GM23248 (cell line): ENCODE measurements around the gene ZMAT3. TPM values are rescaled to one million over a fixed set of nuclear protein-coding genes. Genes with fewer than 3 reads are reported as not detected.
A peak's percentile ranks its signal among the peaks of the same experiment; 100 is the strongest.

ENCODE experiments used
- DNase-seq: peaks from one replicate; pipeline ENCODE4 v3.0.0-alpha.2; 2015
- H2AFZ ChIP-seq: fragments of 200-600 bp; sonication (generic); 2 replicates; pipeline ENCODE4 v1.6.1; 2016; ENCODE audit warnings: antibody characterized with exemption
- H3F3A ChIP-seq: fragments of 200-600 bp; sonication (generic); 2 replicates; pipeline ENCODE4 v1.6.1; 2016; ENCODE audit warnings: mild to moderate bottlenecking, antibody characterized with exemption, mixed run types; ENCODE audit not compliant: insufficient read depth
- H3K27ac ChIP-seq: fragments of 200-600 bp; sonication (generic); 2 replicates; pipeline ENCODE4 v1.5.1; 2016; ENCODE audit warnings: mild to moderate bottlenecking
- H3K27me3 ChIP-seq: fragments of 200-600 bp; sonication (generic); replicated peaks from 2 replicates; pipeline ENCODE4 v1.6.1; 2016; ENCODE audit warnings: mild to moderate bottlenecking; ENCODE audit not compliant: insufficient read depth
- H3K36me3 ChIP-seq: fragments of 200-600 bp; sonication (generic); 2 replicates; pipeline ENCODE4 v1.6.1; 2016; ENCODE audit warnings: low read depth, mild to moderate bottlenecking
- H3K4me1 ChIP-seq: fragments of 200-600 bp; sonication (generic); 2 replicates; pipeline ENCODE4 v1.6.1; 2016; ENCODE audit warnings: mild to moderate bottlenecking; ENCODE audit not compliant: insufficient read depth
- H3K4me2 ChIP-seq: fragments of 200-600 bp; sonication (generic); one replicate; pipeline ENCODE4 v1.6.1; 2016; ENCODE audit warnings: mild to moderate bottlenecking; ENCODE audit not compliant: unreplicated experiment
- H3K4me3 ChIP-seq: fragments of 200-600 bp; sonication (generic); 2 replicates; pipeline ENCODE4 v1.5.1; 2016; ENCODE audit warnings: mild to moderate bottlenecking
- H3K79me2 ChIP-seq: fragments of 200-600 bp; sonication (generic); 2 replicates; pipeline ENCODE4 v1.6.1; 2016; ENCODE audit warnings: mild to moderate bottlenecking; ENCODE audit not compliant: insufficient read depth
- H3K9ac ChIP-seq: fragments of 200-600 bp; sonication (generic); 2 replicates; pipeline ENCODE4 v1.6.1; 2016; ENCODE audit warnings: mild to moderate bottlenecking
- H3K9me2 ChIP-seq: fragments of 200-600 bp; sonication (generic); 2 replicates; pipeline ENCODE4 v1.6.1; 2016; ENCODE audit warnings: mixed run types, mild to moderate bottlenecking, moderate library complexity; ENCODE audit not compliant: insufficient read depth
- H3K9me3 ChIP-seq: fragments of 200-600 bp; sonication (generic); one replicate; pipeline ENCODE4 v1.6.1; 2017; ENCODE audit warnings: low read depth
- H4K20me1 ChIP-seq: fragments of 200-600 bp; sonication (generic); 2 replicates; pipeline ENCODE4 v1.6.0; 2016; ENCODE audit not compliant: insufficient read depth
- EZH2 ChIP-seq: fragments of 200-600 bp; sonication (generic); IDR thresholded peaks from 2 replicates; pipeline ENCODE4 v1.6.1; 2018; ENCODE audit warnings: antibody characterized with exemption, mild to moderate bottlenecking; ENCODE audit not compliant: insufficient read depth, poor library complexity, severe bottlenecking
- EZH2phosphoT487 ChIP-seq: fragments of 200-600 bp; sonication (generic); IDR thresholded peaks from 2 replicates; pipeline ENCODE4 v1.6.1; 2018; ENCODE audit warnings: antibody characterized with exemption, moderate library complexity, mild to moderate bottlenecking, low read depth; ENCODE audit not compliant: insufficient read depth
- WGBS, 2 experiments: methylation state at CpG; one replicate each; pipeline ENCODE4 v1.1.6; 2015 to 2017; ENCODE audit warnings: low lambda C conversion rate in 2 of 2, low coverage in 1 of 2; ENCODE audit errors: missing lambda C conversion rate in 2 of 2; 5-methylcytosine and 5-hydroxymethylcytosine counted together
- in situ Hi-C: fragments of 300-500 bp; cut with MboI; formaldehyde crosslinking; loops from 2 replicates; pipeline ENCODE4 v1.15.0; 2020
- polyA plus RNA-seq: library from polyadenylated mRNA; unstranded; fragments of >200 nt; fragmentation: Nextera tagmentation; extraction: Ambion mirVana; gene quantifications from 2 replicates; pipeline ENCODE4 v1.2.1, GENCODE V29; 2016
- total RNA-seq: library from RNA; depleted of rRNA; stranded (reverse); fragments of >200 nt; shearing (Covaris generic); gene quantifications from 2 replicates; pipeline ENCODE4 v1.2.3, GENCODE V29; 2014

Gene ZMAT3
- total and polyA plus RNA-seq, 2 experiments from 2014 or later, result 23.6 to 40.1 TPM

- DNase-seq, result no peak
- TF ChIP-seq EZH2phosphoT487, result no peak
- no peak for TF ChIP-seq EZH2
- Histone ChIP-seq H3K27ac (no peak overlapping the region), H3K4me1 (no peaks in the 10 kb centered on the region), H3K4me2 (no peak overlapping the region), H3K4me3 (no peak overlapping the region), H3F3A (0 out of 2 replicates have a peak, but pooled peaks cover 4% of the 10 kb centered on the region), H3K79me2 (peaks cover 18% of the 10 kb centered on the region), H3K9me2 (no peaks in the 10 kb centered on the region), H3K27me3 (no peaks in the 10 kb centered on the region), H3K9ac (no peak overlapping the region), H4K20me1 (no peaks in the 10 kb centered on the region), H3K36me3 (no peaks in the 10 kb centered on the region), H2AFZ (no peak overlapping the region), H3K9me3 (no peaks in the 10 kb centered on the region)
- WGBS, 2 experiments, result 70 to 73% methylated on average over 3 of the region's 3 CpGs
- in situ Hi-C loops, result no loop called here
Observed at GRCh38 chr3:179074656-179075055, 3.0 kb upstream of the ZMAT3 start.

- in situ Hi-C loops, result no loop called here
- no peak for TF ChIP-seq EZH2phosphoT487
- no peak for TF ChIP-seq EZH2
- Histone ChIP-seq H3K9me2 (no peaks in the 10 kb centered on the region), H3K36me3 (no peaks in the 10 kb centered on the region), H3K4me2 (no peak overlapping the region), H3K27ac (no peak overlapping the region), H3F3A (0 out of 2 replicates have a peak, but pooled peaks cover 4% of the 10 kb centered on the region), H3K9me3 (no peaks in the 10 kb centered on the region), H3K9ac (no peak overlapping the region), H3K4me1 (peaks cover 7% of the 10 kb centered on the region), H3K4me3 (no peak overlapping the region), H2AFZ (peak overlapping the region; percentile 36; the same call in 1 of the 2 replicates), H4K20me1 (no peaks in the 10 kb centered on the region), H3K79me2 (peaks cover 26% of the 10 kb centered on the region), H3K27me3 (no peaks in the 10 kb centered on the region)
- WGBS, 2 experiments, result 66 to 88% methylated on average over 2 of the region's 2 CpGs
- no peak for DNase-seq
Observed at GRCh38 chr3:179073816-179074215, 2.2 kb upstream of the ZMAT3 start.

GRCh38 chr3:179072100-179072438, 460 bp upstream of the ZMAT3 start:
- Histone ChIP-seq H2AFZ (peak overlapping the region; percentile 90), H3K9me2 (no peaks in the 10 kb centered on the region), H3K9ac (peak overlapping the region; percentile 86), H3K9me3 (no peaks in the 10 kb centered on the region), H3K4me1 (peaks cover 14% of the 10 kb centered on the region), H3K27ac (peak overlapping the region; percentile 84), H3K4me3 (peak overlapping the region; percentile 85), H3K27me3 (no peaks in the 10 kb centered on the region), H3K79me2 (peaks cover 44% of the 10 kb centered on the region), H3K4me2 (peak overlapping the region; percentile 99), H3K36me3 (peaks cover 2% of the 10 kb centered on the region; the same call in 1 of the 2 replicates), H3F3A (0 out of 2 replicates have a peak, but pooled peaks cover 4% of the 10 kb centered on the region), H4K20me1 (no peaks in the 10 kb centered on the region)
- 4 to 5% methylated on average over 4 to 7 of the region's 7 CpGs for WGBS, 2 experiments
- peak; percentile 57 for DNase-seq
- TF ChIP-seq EZH2phosphoT487 (no peak), EZH2 (no peak)
- in situ Hi-C loops, result no loop called here

- 16 to 18% methylated on average over 8 of the region's 8 CpGs for WGBS, 2 experiments
- H3K9ac ChIP-seq, result peak overlapping the region; percentile 86
- in situ Hi-C loops, result no loop called here
- H3K79me2 ChIP-seq, result peaks cover 54% of the 10 kb centered on the region
- peaks cover 14% of the 10 kb centered on the region for H3K4me1 ChIP-seq
- H3K9me3 ChIP-seq, result no peaks in the 10 kb centered on the region
- no peaks in the 10 kb centered on the region for H4K20me1 ChIP-seq
- H2AFZ ChIP-seq, result peak overlapping the region; percentile 90
- no peak for DNase-seq
- peak overlapping the region; percentile 99 for H3K4me2 ChIP-seq
- peak overlapping the region; percentile 85 for H3K4me3 ChIP-seq
- peaks cover 13% of the 10 kb centered on the region for H3K36me3 ChIP-seq
- peak overlapping the region; percentile 84 for H3K27ac ChIP-seq
- no peaks in the 10 kb centered on the region for H3K27me3 ChIP-seq
- TF ChIP-seq EZH2phosphoT487, result no peak
- TF ChIP-seq EZH2, result no peak
- H3F3A ChIP-seq, result 0 out of 2 replicates have a peak, but pooled peaks cover 4% of the 10 kb centered on the region
- H3K9me2 ChIP-seq, result no peaks in the 10 kb centered on the region
Observed at GRCh38 chr3:179071027-179071322, 634 bp downstream of the ZMAT3 start.
